Activated CD8-positive, alpha-beta memory T cell treated with anti-CD3 and anti-CD28 coated beads for 36 hours (primary cell): Measurements from ENCODE around the gene GCDH. TPM values are rescaled to one million over a fixed set of nuclear protein-coding genes. Genes with fewer than 3 reads are reported as not detected.

Experiments
- CTCF ChIA-PET: fragments of 350-600 bp; sonication (Branson Sonifier 250); formaldehyde crosslinking; loops from one replicate; lab custom pipeline; 2021; ENCODE audit warnings: antibody characterized with exemption; lab: Charles Lee
- POLR2A ChIA-PET: fragments of 350-600 bp; sonication (Branson Sonifier 250); formaldehyde crosslinking; loops from one replicate; lab custom pipeline; 2021; ENCODE audit warnings: antibody characterized with exemption; lab: Charles Lee
- total RNA-seq, 2 experiments: library from RNA; stranded (reverse); gene quantifications; one replicate each; pipeline ENCODE4 v1.2.3, GENCODE V29; 2021

The GCDH gene
- total RNA-seq, 2 experiments from 2014 or later: 55.2 to 57.2 TPM

DNA sequence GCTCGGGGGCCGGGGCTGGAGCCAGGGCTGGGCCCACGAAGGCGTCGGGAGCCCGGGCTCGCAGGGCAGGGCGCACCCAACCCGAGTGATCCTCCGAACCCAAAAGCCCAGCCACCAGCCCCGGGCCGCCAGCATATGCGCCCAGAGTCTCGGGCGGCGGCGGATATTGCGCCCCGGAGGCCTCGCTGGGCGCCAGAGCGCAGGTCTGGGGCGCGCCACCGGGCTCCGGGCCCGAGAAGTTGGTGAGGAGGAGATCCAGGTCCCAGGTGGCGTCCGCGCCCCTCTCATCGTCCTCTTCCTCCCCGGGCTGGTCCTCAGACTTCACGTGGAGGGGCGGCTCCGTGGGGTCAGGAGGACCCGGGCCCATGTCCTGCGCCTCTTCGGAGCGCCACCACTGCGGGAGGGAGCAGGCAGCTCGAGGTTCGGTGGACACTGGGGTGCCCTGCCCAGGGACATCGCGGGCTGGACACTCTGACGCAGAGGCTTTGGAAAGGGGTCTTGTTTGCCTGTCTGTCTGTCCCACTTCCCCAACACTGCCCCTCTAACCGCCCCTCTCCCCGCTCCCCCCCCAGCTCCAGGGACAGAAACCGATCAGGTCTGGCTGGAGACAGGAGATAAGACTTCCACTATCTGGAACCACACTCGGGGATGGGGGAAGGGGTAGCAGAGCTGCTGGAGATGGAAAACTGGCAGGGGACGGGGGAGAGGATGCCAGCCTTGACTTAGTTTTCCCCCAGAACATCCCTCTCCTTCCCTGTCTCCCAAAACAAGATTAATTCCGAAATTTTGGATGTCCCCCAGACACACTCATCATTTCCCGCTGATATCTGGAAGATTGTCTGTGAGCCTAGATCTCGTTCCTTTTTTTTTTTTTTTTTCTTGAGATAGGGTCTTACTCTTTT is 5.0 kb upstream of the GCDH start:
- ChIA-PET CTCF (interaction anchor here (0.9 to 4.2 kb wide), 19 partner anchors 9 to 217 kb away, joined by 3 to 35 read pairs (median 5); partner anchors contain the start of genes FARSA and SYCE2), POLR2A (interaction anchor here (0.6 to 1.8 kb wide), 9 partner anchors 13 to 204 kb away, joined by 3 to 9 read pairs (median 5); partner anchors contain the start of gene FARSA)

- CTCF ChIA-PET: interaction anchor here (2.0 to 4.2 kb wide), 4 partner anchors 38 to 79 kb away, joined by 5 to 35 read pairs (median 8); partner anchors contain the start of gene FARSA
- POLR2A ChIA-PET: no interaction called here
Observed at GRCh38 chr19:12886651-12886968, 4.3 kb upstream of the GCDH start.

- ChIA-PET POLR2A (no interaction called here), CTCF (interaction anchor here (4.2 kb wide), 1 partner anchor 78 kb away, joined by 35 read pairs; no protein-coding TSS in a partner anchor)
Observed at GRCh38 chr19:12886969-12887747, 3.8 kb upstream of the GCDH start, which contains the start of gene KLF1. Gene KLF1 (minus strand): TSS chr19:12887201. CDS start chr19:12887140, 61 bp downstream.

DNA sequence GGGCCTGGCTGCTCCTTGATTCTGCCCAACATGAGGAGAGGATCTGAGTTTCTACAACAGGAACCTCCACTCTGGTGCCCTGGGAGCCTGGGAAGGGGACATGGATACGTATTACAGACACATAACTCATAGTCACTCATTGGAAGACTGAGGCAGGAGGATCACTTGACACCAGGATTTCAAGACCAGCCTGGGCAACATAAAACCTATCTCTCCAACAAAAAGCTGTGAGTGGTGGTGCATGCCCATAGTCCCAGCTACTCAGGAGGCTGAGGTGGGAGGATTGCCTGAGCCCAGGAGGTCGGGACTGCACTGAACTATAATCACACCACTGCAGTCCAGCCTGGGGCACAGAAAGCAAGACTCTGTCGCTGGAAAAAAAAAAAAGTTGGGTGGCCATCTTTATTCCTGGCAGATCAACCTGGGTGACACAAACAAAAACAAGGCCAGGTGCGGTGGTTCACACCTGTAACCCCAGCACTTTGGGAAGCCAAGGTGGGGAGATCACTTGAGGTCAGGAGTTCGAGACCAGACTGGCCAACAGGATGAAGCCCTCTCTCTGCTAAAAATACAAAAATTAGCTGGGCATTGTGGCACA is 2.9 kb upstream of the GCDH start:
- CTCF ChIA-PET: interaction anchor here (1.3 kb wide), 1 partner anchor 9 kb away, joined by 3 read pairs; no protein-coding TSS in a partner anchor
- POLR2A ChIA-PET: interaction anchor here (1.0 kb wide), 1 partner anchor 25 kb away, joined by 5 read pairs; no protein-coding TSS in a partner anchor

- CTCF ChIA-PET: interaction anchor here (0.6 to 2.6 kb wide), 10 partner anchors 9 to 130 kb away, joined by 3 to 11 read pairs (median 4); partner anchors contain the start of genes DNASE2 and FARSA
- POLR2A ChIA-PET: interaction anchor here (0.6 to 1.5 kb wide), 8 partner anchors 9 to 209 kb away, joined by 3 to 9 read pairs (median 4); partner anchors contain the start of genes CALR, DNASE2 and FARSA
Observed at GRCh38 chr19:12890299-12890786, 617 bp upstream of the GCDH start.

GRCh38 chr19:12891553-12892021 is 627 bp downstream of the GCDH start:
- POLR2A ChIA-PET: interaction anchor here (0.6 to 1.5 kb wide), 4 partner anchors 9 to 47 kb away, joined by 3 to 9 read pairs (median 4); partner anchors contain the start of genes CALR, DNASE2 and FARSA
- CTCF ChIA-PET: interaction anchor here (0.9 to 2.6 kb wide), 6 partner anchors 8 to 95 kb away, joined by 3 to 11 read pairs (median 5); partner anchors contain the start of gene DNASE2

DNA sequence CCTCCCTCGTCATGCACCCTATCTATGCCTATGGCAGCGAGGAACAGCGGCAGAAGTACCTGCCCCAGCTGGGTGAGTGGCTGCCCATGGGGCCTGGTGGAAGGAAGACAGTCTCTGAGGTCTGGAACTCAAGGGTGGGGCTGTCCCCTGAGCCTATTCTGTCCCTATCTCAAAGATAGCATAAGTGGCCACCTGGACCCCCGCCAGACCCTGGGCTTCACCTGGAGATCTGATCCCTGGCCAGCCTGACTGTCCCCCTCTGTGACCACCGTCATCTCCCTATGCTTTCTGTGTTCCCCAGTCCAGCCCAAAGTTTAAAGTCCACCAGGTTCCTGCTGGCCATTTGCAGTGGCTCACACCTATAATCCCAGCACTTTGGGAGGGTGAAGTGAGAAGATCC is 2.6 kb downstream of the GCDH start:
- ChIA-PET CTCF (no interaction called here), POLR2A (no interaction called here)

DNA sequence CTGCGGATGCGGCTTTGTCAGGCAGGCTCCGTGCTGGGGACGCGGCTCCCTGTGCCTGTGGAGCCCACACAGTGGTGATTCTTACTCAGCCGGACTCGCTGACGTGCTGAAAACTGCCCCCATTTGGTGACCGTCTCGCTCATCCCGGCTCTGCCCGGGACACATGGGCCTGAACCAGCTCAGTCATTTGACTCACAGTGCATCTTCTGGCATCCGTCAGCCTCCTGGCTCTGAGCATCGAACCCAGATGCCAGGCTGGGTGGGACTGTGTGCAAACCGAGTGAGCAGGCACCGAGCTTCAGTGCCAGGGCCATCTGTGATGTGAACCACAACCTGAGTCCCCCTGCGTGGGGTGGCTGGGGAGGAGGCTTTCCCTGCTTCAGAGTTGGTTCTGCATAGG is 5.5 kb downstream of the GCDH start:
- ChIA-PET POLR2A (interaction anchor here (1.2 kb wide), 1 partner anchor 18 kb away, joined by 3 read pairs; no protein-coding TSS in a partner anchor), CTCF (interaction anchor here (0.6 to 1.3 kb wide), 3 partner anchors 8 to 69 kb away, joined by 3 to 4 read pairs (median 3); no protein-coding TSS in a partner anchor)

- CTCF ChIA-PET: interaction anchor here (0.9 to 1.6 kb wide), 3 partner anchors 9 to 15 kb away, joined by 3 to 4 read pairs (median 3); partner anchors contain the start of gene GCDH
- POLR2A ChIA-PET: interaction anchor here (0.6 to 1.0 kb wide), 5 partner anchors 9 to 131 kb away, joined by 3 to 10 read pairs (median 4); partner anchors contain the start of genes FARSA and GCDH
Observed at GRCh38 chr19:12899891-12900518, 9.0 kb downstream of the GCDH start.

GRCh38 chr19:12907166-12907565 is 16.2 kb downstream of the GCDH start:
- CTCF ChIA-PET: interaction anchor here (0.6 to 1.7 kb wide), 2 partner anchors 22 to 469 kb away, joined by 3 to 5 read pairs; no protein-coding TSS in a partner anchor

GRCh38 chr19:12912571-12912970 is 21.6 kb downstream of the GCDH start:
- ChIA-PET POLR2A (no interaction called here), CTCF (interaction anchor here (1.3 to 2.1 kb wide), 3 partner anchors 12 to 53 kb away, joined by 3 to 5 read pairs (median 4); no protein-coding TSS in a partner anchor)

More at GRCh38 chr19:12907166-12907565, 16.2 kb downstream of the GCDH start:
- POLR2A ChIA-PET: no interaction called here

DNA sequence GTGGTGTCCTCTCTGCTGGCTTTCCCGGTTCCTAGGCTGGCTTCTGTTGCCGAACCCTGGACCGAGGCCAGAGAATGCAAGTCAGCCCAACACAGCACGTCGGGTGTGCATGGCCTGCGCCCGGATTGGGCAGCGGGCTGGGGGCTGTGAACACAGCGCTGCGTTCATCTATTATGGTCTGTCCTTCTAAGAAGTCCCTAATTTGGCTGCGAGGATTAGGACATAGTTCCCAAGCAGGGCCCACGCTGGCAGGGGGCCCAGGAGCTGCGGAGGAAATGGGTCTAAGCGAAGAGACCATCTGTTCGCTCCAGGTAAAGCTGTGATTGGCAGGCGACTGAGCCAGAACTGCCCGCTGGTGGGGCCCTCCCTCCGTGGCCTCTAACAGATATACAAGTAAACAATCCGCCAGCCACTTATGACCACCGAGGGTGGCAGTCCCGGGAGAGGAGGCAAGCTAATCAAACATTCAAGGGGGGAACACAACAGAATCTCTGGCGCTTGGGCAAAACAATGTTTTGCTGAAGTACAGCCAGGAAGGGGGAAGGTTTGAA is 22.1 kb downstream of the GCDH start:
- POLR2A ChIA-PET: interaction anchor here (0.7 to 1.6 kb wide), 3 partner anchors 20 to 32 kb away, joined by 3 to 6 read pairs (median 5); partner anchors contain the start of genes DNASE2 and FARSA

GRCh38 chr19:12913851-12914690 is 23.1 kb downstream of the GCDH start:
- CTCF ChIA-PET: interaction anchor here (1.0 to 2.1 kb wide), 4 partner anchors 29 to 156 kb away, joined by 3 to 5 read pairs (median 4); no protein-coding TSS in a partner anchor
- POLR2A ChIA-PET: interaction anchor here (0.5 to 1.6 kb wide), 6 partner anchors 11 to 120 kb away, joined by 3 to 6 read pairs (median 4); partner anchors contain the start of genes DNASE2 and FARSA

More for the DNA sequence above, 22.1 kb downstream of the GCDH start:
- CTCF ChIA-PET: interaction anchor here (1.0 to 2.1 kb wide), 4 partner anchors 12 to 155 kb away, joined by 3 to 5 read pairs (median 4); no protein-coding TSS in a partner anchor

DNA sequence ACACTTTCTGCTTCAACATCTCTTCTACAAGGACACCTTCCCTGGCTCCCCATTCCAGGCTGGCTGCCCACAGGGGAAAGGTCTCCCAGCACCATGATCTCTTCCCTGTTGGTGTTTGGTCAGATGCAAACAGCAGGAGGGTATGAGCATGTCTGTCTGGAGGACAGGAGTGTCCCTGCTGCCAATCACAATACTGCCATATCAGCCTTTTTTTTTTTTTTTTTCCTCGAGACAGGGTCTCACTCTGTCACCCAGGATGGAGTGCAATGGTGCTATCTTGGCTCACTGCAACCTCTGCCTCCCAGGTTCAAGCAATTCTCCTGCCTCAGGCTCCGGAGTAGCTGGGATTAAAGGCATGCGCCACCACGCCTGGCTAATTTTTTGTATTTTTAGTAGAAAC is 24.9 kb downstream of the GCDH start:
- CTCF ChIA-PET: interaction anchor here (0.7 to 1.4 kb wide), 6 partner anchors 31 to 158 kb away, joined by 3 to 4 read pairs (median 3); no protein-coding TSS in a partner anchor

GRCh38 chr19:12918253-12918652 is 27.3 kb downstream of the GCDH start:
- POLR2A ChIA-PET: interaction anchor here (0.7 to 1.2 kb wide), 2 partner anchors 28 to 96 kb away, joined by 3 to 5 read pairs; partner anchors contain the start of gene GCDH
- CTCF ChIA-PET: no interaction called here

More for the DNA sequence above, 24.9 kb downstream of the GCDH start:
- POLR2A ChIA-PET: interaction anchor here (0.6 kb wide), 1 partner anchor 30 kb away, joined by 3 read pairs; no protein-coding TSS in a partner anchor
